Measurements from ENCODE around the gene RHBDL1. TPM values are rescaled to one million over a fixed set of nuclear protein-coding genes. Genes with fewer than 3 reads are reported as not detected.
A peak's percentile ranks its signal among the peaks of the same experiment; 100 is the strongest.

The RHBDL1 gene
- total RNA-seq, 2 experiments from 2014 or later = 0.79 to 0.89 TPM

GRCh38 chr16:658679-659571 is 16.5 kb upstream of the RHBDL1 start:
- no peak overlapping the region for H3K27ac Mint-ChIP-seq
- POLR2A ChIA-PET = interaction anchor here (0.7 to 0.8 kb wide), 2 partner anchors 16 to 22 kb away, joined by 3 to 5 read pairs; partner anchors contain the start of gene METTL26
- intact Hi-C loops (cut with micrococcal nuclease) = no loop called here
- CTCF ChIA-PET = interaction anchor here (0.6 to 1.3 kb wide), 3 partner anchors 8 to 11 kb away, joined by 3 to 5 read pairs (median 4); partner anchors contain the start of gene WDR90
- ATAC-seq = no peak
- peaks cover 10% of the 10 kb centered on the region for H3K36me3 Mint-ChIP-seq (ENCODE audit: low read depth)
- DNase-seq = no peak
- no peaks in the 10 kb centered on the region for H3K9me3 Mint-ChIP-seq
- H3K27me3 Mint-ChIP-seq = no peaks in the 10 kb centered on the region
- H3K4me3 Mint-ChIP-seq = no peak overlapping the region
- TF ChIP-seq CTCF (IDR thresholded peaks at IDR 0.05) = no peak
- H3K4me1 Mint-ChIP-seq (ENCODE audit: low read depth) = peaks cover 7% of the 10 kb centered on the region

GRCh38 chr16:659618-660017 is 15.9 kb upstream of the RHBDL1 start:
- no peak for TF ChIP-seq CTCF (IDR thresholded peaks at IDR 0.05)
- DNase-seq = no peak
- Mint-ChIP-seq H3K4me1 (ENCODE audit: low read depth) (peaks cover 7% of the 10 kb centered on the region), H3K36me3 (ENCODE audit: low read depth) (peaks cover 10% of the 10 kb centered on the region), H3K27me3 (no peaks in the 10 kb centered on the region), H3K9me3 (no peaks in the 10 kb centered on the region), H3K4me3 (no peak overlapping the region), H3K27ac (no peak overlapping the region)
- intact Hi-C loops (cut with micrococcal nuclease) = loop anchor here (10.0 kb wide), 1 partner anchor 75 kb away; no protein-coding TSS in a partner anchor
- ATAC-seq = no peak
- POLR2A ChIA-PET = interaction anchor here (0.7 to 4.6 kb wide), 2 partner anchors 10 to 17 kb away, joined by 5 to 28 read pairs; partner anchors contain the start of gene WDR90
- CTCF ChIA-PET = interaction anchor here (1.1 to 1.3 kb wide), 2 partner anchors 9 to 10 kb away, joined by 4 to 5 read pairs; partner anchors contain the start of gene WDR90

GRCh38 chr16:660132-660458 is 15.4 kb upstream of the RHBDL1 start:
- intact Hi-C loops (cut with micrococcal nuclease) = loop anchor here (10.0 kb wide), 1 partner anchor 75 kb away; no protein-coding TSS in a partner anchor
- TF ChIP-seq CTCF (IDR thresholded peaks at IDR 0.05) = no peak
- peaks cover 7% of the 10 kb centered on the region for H3K4me1 Mint-ChIP-seq (ENCODE audit: low read depth)
- H3K36me3 Mint-ChIP-seq (ENCODE audit: low read depth) = peaks cover 10% of the 10 kb centered on the region
- no peak for DNase-seq
- no peak overlapping the region for H3K27ac Mint-ChIP-seq
- no peak overlapping the region for H3K4me3 Mint-ChIP-seq
- ChIA-PET POLR2A (interaction anchor here (0.7 to 4.6 kb wide), 3 partner anchors 11 to 17 kb away, joined by 3 to 28 read pairs (median 5); partner anchors contain the start of gene WDR90), CTCF (interaction anchor here (1.3 kb wide), 1 partner anchor 11 kb away, joined by 5 read pairs; the partner anchor contains the start of gene WDR90)
- H3K27me3 Mint-ChIP-seq = no peaks in the 10 kb centered on the region
- H3K9me3 Mint-ChIP-seq = no peaks in the 10 kb centered on the region
- ATAC-seq = no peak

- DNase-seq = peak; percentile 75
- peaks cover 10% of the 10 kb centered on the region for H3K36me3 Mint-ChIP-seq (ENCODE audit: low read depth)
- intact Hi-C loops (cut with micrococcal nuclease) = loop anchor here (10.0 kb wide), 1 partner anchor 76 kb away; no protein-coding TSS in a partner anchor
- POLR2A ChIA-PET = interaction anchor here (1.2 to 4.6 kb wide), 3 partner anchors 11 to 19 kb away, joined by 3 to 28 read pairs (median 3); partner anchors contain the start of gene WDR90
- no peaks in the 10 kb centered on the region for H3K9me3 Mint-ChIP-seq
- no peaks in the 10 kb centered on the region for H3K27me3 Mint-ChIP-seq
- H3K4me3 Mint-ChIP-seq = no peak overlapping the region
- CTCF ChIA-PET = no interaction called here
- TF ChIP-seq CTCF (IDR thresholded peaks at IDR 0.05) = peak; percentile 42
- H3K27ac Mint-ChIP-seq = no peak overlapping the region
- peak; percentile 89 for ATAC-seq
- peaks cover 7% of the 10 kb centered on the region for H3K4me1 Mint-ChIP-seq (ENCODE audit: low read depth)
Measured at GRCh38 chr16:660459-661183, 14.8 kb upstream of the RHBDL1 start.

Data from activated CD8-positive, alpha-beta T cell treated with anti-CD3 and anti-CD28 coated beads for 36 hours (primary cell).